Esophagus squamous epithelium (tissue), 4 donors: ENCODE measurements around the gene MMP25.

Experiments used
- POLR2A ChIP-seq, 4 donors: fragments of 450-650 bp; IDR thresholded peaks; one replicate each; pipeline ENCODE4 v1.6.1; 2017; ENCODE audit warnings: antibody characterized with exemption in 4 of 4, mild to moderate bottlenecking in 4 of 4, moderate library complexity in 3 of 4
- TF ChIP-seq, protein P1 (sequence below), 6 experiments: fragments of 450-650 bp in 4 of 6; fragments of 200-600 bp in 2 of 6; sonication (generic) in 2 of 6; IDR thresholded peaks; one replicate each; pipeline ENCODE4 v1.5.1; 2016 to 2019; ENCODE audit warnings: antibody characterized with exemption in 6 of 6, mild to moderate bottlenecking in 4 of 6, moderate library complexity in 4 of 6

DNA sequence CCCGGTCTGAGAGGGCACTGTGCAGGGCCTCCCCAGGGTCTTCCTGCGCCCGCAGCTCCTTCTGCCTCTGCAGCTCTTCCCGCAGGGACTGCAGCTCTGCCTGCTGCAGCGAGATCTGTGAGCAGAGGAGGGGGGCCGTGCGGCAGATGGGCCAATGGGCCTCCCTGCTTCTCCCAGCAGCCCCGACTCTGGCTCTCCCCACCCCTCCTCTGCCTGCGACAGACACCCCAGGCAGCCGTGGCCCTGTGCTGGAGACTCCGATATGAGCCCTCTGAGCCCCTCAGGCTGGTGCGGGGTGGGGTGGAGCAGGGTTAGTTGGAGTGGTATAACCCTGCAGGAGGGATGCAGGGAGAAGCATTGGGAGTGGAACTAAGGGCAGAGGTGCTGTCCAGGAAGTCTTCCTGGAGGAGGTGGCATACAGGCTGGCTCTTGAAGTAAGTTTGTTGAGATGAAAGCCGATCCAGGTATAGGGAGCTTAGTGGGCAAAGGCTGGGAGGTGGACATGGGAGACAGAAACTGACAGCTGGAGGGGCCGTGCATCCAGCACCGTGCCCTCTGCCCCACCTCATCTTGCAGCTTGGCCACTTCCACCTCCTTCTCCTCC is 17.5 kb upstream of the MMP25 start:
- no peak for TF ChIP-seq POLR2A (IDR thresholded peaks at IDR 0.05)
- TF ChIP-seq, protein P1, sequence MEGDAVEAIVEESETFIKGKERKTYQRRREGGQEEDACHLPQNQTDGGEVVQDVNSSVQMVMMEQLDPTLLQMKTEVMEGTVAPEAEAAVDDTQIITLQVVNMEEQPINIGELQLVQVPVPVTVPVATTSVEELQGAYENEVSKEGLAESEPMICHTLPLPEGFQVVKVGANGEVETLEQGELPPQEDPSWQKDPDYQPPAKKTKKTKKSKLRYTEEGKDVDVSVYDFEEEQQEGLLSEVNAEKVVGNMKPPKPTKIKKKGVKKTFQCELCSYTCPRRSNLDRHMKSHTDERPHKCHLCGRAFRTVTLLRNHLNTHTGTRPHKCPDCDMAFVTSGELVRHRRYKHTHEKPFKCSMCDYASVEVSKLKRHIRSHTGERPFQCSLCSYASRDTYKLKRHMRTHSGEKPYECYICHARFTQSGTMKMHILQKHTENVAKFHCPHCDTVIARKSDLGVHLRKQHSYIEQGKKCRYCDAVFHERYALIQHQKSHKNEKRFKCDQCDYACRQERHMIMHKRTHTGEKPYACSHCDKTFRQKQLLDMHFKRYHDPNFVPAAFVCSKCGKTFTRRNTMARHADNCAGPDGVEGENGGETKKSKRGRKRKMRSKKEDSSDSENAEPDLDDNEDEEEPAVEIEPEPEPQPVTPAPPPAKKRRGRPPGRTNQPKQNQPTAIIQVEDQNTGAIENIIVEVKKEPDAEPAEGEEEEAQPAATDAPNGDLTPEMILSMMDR (IDR thresholded peaks at IDR 0.05): no peak
